ENCODE results near the gene DNAJC21. TPM values are rescaled to one million over a fixed set of nuclear protein-coding genes. Genes with fewer than 3 reads are reported as not detected.
A peak's percentile ranks its signal among the peaks of the same experiment; 100 is the strongest.

Gene DNAJC21
- total and polyA plus RNA-seq, 9 of the 15 experiments (the other 6 are each of a cell fraction or from before 2014, with no cell fraction given) = 26.6 to 105 (median 70.7) TPM

DNA sequence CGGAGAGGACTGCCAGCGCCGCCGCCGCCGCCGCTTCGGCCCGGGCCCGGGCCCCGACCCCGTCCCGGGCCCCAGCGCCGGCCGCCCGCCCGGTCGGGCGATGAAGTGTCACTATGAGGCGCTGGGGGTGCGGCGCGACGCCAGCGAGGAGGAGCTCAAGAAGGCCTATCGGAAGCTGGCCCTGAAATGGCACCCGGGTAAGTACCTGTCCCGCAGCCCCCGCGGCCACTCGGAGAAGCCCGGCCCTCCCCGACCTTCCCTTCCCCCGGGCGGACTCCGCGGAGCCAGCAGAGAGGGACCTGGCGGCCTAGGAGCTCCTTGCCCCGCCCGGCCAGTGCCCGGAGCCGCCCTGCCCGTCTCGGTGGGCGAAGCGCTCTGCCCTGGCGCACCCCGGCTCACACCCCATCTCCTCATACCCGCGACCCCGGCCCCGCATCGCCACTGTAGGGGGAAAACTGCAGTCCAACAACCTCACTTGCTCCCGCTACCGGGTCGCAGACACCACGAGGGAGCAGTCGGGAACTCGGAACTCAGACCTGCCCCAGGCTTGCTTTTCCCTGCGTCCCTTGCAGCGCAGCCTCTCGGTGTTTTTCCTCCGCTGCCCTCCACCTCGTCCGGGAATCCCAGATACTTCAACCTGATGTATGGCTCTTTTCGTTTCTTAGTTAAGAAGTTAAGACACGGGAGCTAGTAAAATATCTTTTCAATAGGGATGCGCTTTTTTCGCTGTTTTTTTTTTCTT, 532 bp downstream of the DNAJC21 start (continued):
- TF ChIP-seq, protein P1, sequence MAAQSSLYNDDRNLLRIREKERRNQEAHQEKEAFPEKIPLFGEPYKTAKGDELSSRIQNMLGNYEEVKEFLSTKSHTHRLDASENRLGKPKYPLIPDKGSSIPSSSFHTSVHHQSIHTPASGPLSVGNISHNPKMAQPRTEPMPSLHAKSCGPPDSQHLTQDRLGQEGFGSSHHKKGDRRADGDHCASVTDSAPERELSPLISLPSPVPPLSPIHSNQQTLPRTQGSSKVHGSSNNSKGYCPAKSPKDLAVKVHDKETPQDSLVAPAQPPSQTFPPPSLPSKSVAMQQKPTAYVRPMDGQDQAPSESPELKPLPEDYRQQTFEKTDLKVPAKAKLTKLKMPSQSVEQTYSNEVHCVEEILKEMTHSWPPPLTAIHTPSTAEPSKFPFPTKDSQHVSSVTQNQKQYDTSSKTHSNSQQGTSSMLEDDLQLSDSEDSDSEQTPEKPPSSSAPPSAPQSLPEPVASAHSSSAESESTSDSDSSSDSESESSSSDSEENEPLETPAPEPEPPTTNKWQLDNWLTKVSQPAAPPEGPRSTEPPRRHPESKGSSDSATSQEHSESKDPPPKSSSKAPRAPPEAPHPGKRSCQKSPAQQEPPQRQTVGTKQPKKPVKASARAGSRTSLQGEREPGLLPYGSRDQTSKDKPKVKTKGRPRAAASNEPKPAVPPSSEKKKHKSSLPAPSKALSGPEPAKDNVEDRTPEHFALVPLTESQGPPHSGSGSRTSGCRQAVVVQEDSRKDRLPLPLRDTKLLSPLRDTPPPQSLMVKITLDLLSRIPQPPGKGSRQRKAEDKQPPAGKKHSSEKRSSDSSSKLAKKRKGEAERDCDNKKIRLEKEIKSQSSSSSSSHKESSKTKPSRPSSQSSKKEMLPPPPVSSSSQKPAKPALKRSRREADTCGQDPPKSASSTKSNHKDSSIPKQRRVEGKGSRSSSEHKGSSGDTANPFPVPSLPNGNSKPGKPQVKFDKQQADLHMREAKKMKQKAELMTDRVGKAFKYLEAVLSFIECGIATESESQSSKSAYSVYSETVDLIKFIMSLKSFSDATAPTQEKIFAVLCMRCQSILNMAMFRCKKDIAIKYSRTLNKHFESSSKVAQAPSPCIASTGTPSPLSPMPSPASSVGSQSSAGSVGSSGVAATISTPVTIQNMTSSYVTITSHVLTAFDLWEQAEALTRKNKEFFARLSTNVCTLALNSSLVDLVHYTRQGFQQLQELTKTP (IDR thresholded peaks at IDR 0.05; ENCODE audit: low read depth in 1 of 2, partially characterized antibody in 2 of 2) = no peak
- TF ChIP-seq ZNF324 (CRISPR knock-in tag; IDR thresholded peaks at IDR 0.05) (no peak), E2F3 (CRISPR knock-in tag; IDR thresholded peaks at IDR 0.05) (no peak), KDM5B (IDR thresholded peaks at IDR 0.05; ENCODE audit: insufficient replicate concordance, low read depth, low read length) (peak; percentile 53), NONO (IDR thresholded peaks at IDR 0.05; ENCODE audit: low read depth in 2 of 2, low read length in 1 of 2) (peak; percentile 28 to 55; a peak in 2 of 4 replicates), NFATC3 (IDR thresholded peaks at IDR 0.05) (no peak), YY1 (IDR thresholded peaks at IDR 0.05; ENCODE audit: borderline replicate concordance in 1 of 3, control insufficient read depth in 1 of 3, extremely low read depth in 1 of 3, insufficient read depth in 3 of 3, insufficient read length in 1 of 3, insufficient replicate concordance in 2 of 3, low read depth in 1 of 3, low read length in 2 of 3) (peak in 2 of 3 experiments; percentile 62 to 68), CBFA2T3 (IDR thresholded peaks at IDR 0.05) (no peak), WHSC1 (IDR thresholded peaks at IDR 0.05; ENCODE audit: low read length) (no peak), SLC30A9 (CRISPR knock-in tag; IDR thresholded peaks at IDR 0.05) (no peak)
- TF ChIP-seq, protein P2, sequence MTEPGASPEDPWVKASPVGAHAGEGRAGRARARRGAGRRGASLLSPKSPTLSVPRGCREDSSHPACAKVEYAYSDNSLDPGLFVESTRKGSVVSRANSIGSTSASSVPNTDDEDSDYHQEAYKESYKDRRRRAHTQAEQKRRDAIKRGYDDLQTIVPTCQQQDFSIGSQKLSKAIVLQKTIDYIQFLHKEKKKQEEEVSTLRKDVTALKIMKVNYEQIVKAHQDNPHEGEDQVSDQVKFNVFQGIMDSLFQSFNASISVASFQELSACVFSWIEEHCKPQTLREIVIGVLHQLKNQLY (CRISPR knock-in tag; conservative IDR thresholded peaks at IDR 0.05) = no peak
- TF ChIP-seq, protein P3, sequence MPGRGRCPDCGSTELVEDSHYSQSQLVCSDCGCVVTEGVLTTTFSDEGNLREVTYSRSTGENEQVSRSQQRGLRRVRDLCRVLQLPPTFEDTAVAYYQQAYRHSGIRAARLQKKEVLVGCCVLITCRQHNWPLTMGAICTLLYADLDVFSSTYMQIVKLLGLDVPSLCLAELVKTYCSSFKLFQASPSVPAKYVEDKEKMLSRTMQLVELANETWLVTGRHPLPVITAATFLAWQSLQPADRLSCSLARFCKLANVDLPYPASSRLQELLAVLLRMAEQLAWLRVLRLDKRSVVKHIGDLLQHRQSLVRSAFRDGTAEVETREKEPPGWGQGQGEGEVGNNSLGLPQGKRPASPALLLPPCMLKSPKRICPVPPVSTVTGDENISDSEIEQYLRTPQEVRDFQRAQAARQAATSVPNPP (IDR thresholded peaks at IDR 0.05; ENCODE audit: borderline replicate concordance, insufficient read depth, insufficient read length) = no peak
- TF ChIP-seq, protein P4, sequence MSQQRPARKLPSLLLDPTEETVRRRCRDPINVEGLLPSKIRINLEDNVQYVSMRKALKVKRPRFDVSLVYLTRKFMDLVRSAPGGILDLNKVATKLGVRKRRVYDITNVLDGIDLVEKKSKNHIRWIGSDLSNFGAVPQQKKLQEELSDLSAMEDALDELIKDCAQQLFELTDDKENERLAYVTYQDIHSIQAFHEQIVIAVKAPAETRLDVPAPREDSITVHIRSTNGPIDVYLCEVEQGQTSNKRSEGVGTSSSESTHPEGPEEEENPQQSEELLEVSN (IDR thresholded peaks at IDR 0.05; ENCODE audit: borderline replicate concordance in 1 of 2, extremely low read depth in 1 of 2, insufficient read depth in 1 of 2, insufficient read length in 1 of 2, low read depth in 1 of 2, low read length in 1 of 2, poor library complexity in 1 of 2, severe bottlenecking in 1 of 2) = peak in 1 of 2 experiments; percentile 26
- TF ChIP-seq, protein P5, sequence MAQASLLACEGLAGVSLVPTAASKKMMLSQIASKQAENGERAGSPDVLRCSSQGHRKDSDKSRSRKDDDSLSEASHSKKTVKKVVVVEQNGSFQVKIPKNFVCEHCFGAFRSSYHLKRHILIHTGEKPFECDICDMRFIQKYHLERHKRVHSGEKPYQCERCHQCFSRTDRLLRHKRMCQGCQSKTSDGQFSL (CRISPR knock-in tag; IDR thresholded peaks at IDR 0.05) = peak; percentile 61
- TF ChIP-seq, protein P5 (tag; IDR thresholded peaks at IDR 0.05) = no peak
